DOHH2 (cell line): ENCODE measurements around the gene MAG.

ENCODE experiments used
- EZH2phosphoT487 ChIP-seq: fragments of 200-600 bp; sonication (generic); IDR thresholded peaks from 2 replicates; pipeline ENCODE4 v1.6.1; 2017; ENCODE audit warnings: borderline replicate concordance, mild to moderate bottlenecking, antibody characterized with exemption, low read length, moderate library complexity, mixed read lengths
- TF ChIP-seq, protein P1 (sequence below): fragments of 200-600 bp; sonication (generic); IDR thresholded peaks from one replicate; pipeline ENCODE4 v1.5.1; 2014; ENCODE audit warnings: antibody characterized with exemption, mild to moderate bottlenecking, low read depth, low read length; ENCODE audit not compliant: poor library complexity, severe bottlenecking

GRCh38 chr19:35307931-35308330 lies 16.0 kb downstream of the MAG start:
- TF ChIP-seq, protein P1, sequence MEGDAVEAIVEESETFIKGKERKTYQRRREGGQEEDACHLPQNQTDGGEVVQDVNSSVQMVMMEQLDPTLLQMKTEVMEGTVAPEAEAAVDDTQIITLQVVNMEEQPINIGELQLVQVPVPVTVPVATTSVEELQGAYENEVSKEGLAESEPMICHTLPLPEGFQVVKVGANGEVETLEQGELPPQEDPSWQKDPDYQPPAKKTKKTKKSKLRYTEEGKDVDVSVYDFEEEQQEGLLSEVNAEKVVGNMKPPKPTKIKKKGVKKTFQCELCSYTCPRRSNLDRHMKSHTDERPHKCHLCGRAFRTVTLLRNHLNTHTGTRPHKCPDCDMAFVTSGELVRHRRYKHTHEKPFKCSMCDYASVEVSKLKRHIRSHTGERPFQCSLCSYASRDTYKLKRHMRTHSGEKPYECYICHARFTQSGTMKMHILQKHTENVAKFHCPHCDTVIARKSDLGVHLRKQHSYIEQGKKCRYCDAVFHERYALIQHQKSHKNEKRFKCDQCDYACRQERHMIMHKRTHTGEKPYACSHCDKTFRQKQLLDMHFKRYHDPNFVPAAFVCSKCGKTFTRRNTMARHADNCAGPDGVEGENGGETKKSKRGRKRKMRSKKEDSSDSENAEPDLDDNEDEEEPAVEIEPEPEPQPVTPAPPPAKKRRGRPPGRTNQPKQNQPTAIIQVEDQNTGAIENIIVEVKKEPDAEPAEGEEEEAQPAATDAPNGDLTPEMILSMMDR: no peak
- no peak for TF ChIP-seq EZH2phosphoT487
